HG03439 (cell line): ENCODE data around the gene FIP1L1.
"Not testable (repeated sequence)": the region's sequence is repeated elsewhere in the genome, so short reads cannot be mapped to it uniquely, and the experiment has no call there.

Experiments
- ATAC-seq: cut with Tn5 transposase; IDR thresholded peaks from one replicate; pipeline ENCODE4 v1.9.1; 2021; ENCODE audit warnings: mild to moderate bottlenecking, moderate library complexity; ENCODE audit not compliant: unreplicated experiment

The FIP1L1 gene

GRCh38 chr4:53377319-53378170, at the start of gene FIP1L1:
TSS of gene FIP1L1 (plus strand) at chr4:53377641. CDS start at chr4:53377839, 198 bp downstream.
- ATAC-seq, result peak; percentile 92

- ATAC-seq, result not testable (repeated sequence)
Measured at GRCh38 chr4:53334916-53335315, 42.5 kb upstream of the FIP1L1 start.

- ATAC-seq, result not testable (repeated sequence)
Measured at GRCh38 chr4:53340145-53340544, 37.3 kb upstream of the FIP1L1 start.

- ATAC-seq, result not testable (repeated sequence)
Measured at GRCh38 chr4:53346392-53346791, 31.0 kb upstream of the FIP1L1 start.

- ATAC-seq, result no peak
Measured at GRCh38 chr4:53346920-53347852, 30.3 kb upstream of the FIP1L1 start.

GRCh38 chr4:53348046-53348445, 29.4 kb upstream of the FIP1L1 start:
- ATAC-seq, result no peak

GRCh38 chr4:53349091-53349491, 28.4 kb upstream of the FIP1L1 start:
- no peak for ATAC-seq

GRCh38 chr4:53354012-53354722, 23.3 kb upstream of the FIP1L1 start:
- ATAC-seq, result no peak

GRCh38 chr4:53355930-53356521, 21.4 kb upstream of the FIP1L1 start:
- no peak for ATAC-seq

- ATAC-seq, result no peak
Measured at GRCh38 chr4:53361451-53361850, 16.0 kb upstream of the FIP1L1 start.

- ATAC-seq, result no peak
Measured at GRCh38 chr4:53362093-53362492, 15.3 kb upstream of the FIP1L1 start.

- ATAC-seq, result no peak
Measured at GRCh38 chr4:53364624-53365023, 12.8 kb upstream of the FIP1L1 start.

GRCh38 chr4:53365121-53365485, 12.3 kb upstream of the FIP1L1 start:
- ATAC-seq, result peak; percentile 1

GRCh38 chr4:53365486-53366300, 11.7 kb upstream of the FIP1L1 start, which contains the start of gene SCFD2:
TSS of gene SCFD2 (minus strand) at chr4:53366061.
- ATAC-seq, result peak; percentile 98

GRCh38 chr4:53366301-53366716, 11.1 kb upstream of the FIP1L1 start:
- ATAC-seq, result no peak

- ATAC-seq, result no peak
Measured at GRCh38 chr4:53367721-53368120, 9.7 kb upstream of the FIP1L1 start.

- no peak for ATAC-seq
Measured at GRCh38 chr4:53371049-53371448, 6.4 kb upstream of the FIP1L1 start.

- ATAC-seq, result no peak
Measured at GRCh38 chr4:53371843-53372521, 5.5 kb upstream of the FIP1L1 start.

GRCh38 chr4:53374777-53375258, 2.6 kb upstream of the FIP1L1 start:
- no peak for ATAC-seq
